Measurements from ENCODE around the gene CCNF.
"Not testable (repeated sequence)": the region's sequence is repeated elsewhere in the genome, so short reads cannot be mapped to it uniquely, and the experiment has no call there.

The CCNF gene

DNA sequence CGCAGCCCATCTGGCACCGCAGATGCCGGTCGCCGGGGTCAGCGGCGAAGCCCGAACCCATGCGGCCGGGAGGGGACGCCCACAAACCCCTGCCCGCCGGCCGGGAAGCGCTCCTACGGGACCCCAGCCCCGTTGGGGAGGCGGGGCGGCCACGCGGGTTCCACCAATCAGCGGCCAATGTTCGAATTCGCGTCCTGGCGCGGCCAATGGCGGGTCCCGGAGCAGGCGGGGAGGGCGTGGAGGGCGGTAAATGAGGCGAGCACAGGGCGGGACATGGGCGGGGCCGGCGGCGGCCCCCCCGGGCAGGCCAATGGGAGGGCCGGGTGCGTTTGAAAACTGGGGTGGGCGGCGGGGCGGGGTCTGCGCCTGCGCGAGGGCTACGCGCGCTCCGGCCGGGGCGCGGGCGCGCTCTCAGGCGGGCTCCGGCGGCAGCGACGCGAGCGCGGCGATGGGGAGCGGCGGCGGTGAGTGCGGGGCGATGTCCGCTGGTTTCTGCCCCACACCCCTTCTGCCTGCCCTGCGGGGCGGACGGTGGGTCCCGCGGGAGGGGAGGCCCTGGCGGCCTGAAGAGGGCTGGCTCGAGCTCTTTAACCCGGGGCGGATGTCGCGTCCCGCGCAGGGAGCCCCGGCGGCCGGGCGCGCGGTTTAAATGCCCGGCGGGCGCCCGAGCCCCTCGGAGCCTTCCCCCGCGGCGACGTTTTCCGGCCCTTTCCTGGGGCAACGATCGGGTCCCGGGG lies at the start of gene CCNF:
TSS of gene CCNF (plus strand) at position 414 of the 737 bp plus-strand sequence. CDS start at position 449, 35 bp downstream.
- DNase-seq: peak; percentile 96

DNA sequence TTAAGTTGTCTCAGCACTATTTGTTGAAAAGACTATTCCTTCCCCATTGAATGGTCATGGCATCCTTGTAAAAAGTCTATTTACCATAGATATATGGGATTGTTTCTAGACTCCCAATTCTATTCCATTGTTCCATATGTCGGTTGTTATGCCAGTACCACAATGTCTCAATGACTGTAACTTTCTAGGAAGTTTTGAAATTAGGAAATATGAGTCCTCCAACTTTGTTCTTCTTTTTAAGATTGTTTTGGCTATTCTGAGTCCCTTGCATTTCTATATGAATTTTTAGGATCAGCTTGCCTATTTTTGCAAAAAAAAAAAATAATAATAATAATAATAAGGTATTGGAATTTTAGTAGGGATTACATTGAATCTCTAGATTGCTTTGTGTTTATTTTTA lies 45.7 kb upstream of the CCNF start:
- no peak for DNase-seq

GRCh38 chr16:2384426-2384825 lies 44.8 kb upstream of the CCNF start:
- DNase-seq: no peak

DNA sequence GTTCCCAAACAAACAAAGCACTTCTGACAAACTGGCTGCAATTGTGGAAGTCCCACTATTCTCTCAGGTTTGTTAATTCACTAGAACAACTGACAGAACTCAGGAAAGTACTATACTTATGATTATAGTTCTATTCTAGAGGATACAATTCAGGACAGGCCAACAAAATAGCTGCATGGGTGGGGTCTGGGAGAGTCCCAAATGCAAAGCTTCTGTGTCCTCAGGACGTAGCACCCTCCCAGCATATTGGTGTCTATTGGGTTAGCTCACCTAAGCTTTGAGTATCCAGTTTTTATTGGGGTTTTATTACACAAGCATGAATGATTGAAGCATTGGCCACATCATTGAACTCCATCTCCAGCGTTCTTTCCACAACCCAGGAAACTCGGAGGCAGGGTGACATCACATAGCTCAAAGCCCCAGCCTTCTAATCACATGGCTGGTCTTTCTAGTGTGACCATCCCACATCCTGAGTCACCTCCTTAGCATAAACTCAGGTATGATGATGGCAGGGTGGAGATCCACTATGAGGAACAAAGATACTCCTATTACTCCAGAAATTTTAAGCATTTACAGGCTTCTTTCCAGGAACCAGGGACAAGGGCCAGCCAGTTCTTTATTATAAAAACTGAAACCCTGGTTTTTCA lies 43.9 kb upstream of the CCNF start:
- DNase-seq: no peak

GRCh38 chr16:2385982-2386381 lies 43.3 kb upstream of the CCNF start:
- not testable (repeated sequence) for DNase-seq

DNA sequence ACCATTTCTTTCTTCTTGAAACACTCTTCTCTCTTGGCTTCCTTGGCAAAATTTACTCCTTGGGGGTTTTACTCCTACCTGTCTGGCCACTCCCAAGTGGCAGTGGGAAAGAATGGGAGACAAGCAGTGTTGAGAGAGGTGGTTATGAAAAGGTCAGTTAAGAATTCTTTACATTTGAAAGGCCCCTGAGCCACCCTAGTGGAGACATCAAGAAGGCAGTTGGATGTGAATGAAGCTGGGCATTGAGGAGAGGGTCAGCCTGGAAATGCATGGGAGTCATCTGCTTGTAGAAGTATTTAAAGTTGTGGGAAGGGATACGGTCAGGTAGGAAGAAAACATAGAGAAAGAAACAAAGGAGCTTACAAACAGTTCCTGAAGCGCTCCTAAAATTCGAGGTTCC lies 42.3 kb upstream of the CCNF start:
- DNase-seq: no peak

GRCh38 chr16:2388139-2388874 lies 40.9 kb upstream of the CCNF start:
- DNase-seq: no peak

DNA sequence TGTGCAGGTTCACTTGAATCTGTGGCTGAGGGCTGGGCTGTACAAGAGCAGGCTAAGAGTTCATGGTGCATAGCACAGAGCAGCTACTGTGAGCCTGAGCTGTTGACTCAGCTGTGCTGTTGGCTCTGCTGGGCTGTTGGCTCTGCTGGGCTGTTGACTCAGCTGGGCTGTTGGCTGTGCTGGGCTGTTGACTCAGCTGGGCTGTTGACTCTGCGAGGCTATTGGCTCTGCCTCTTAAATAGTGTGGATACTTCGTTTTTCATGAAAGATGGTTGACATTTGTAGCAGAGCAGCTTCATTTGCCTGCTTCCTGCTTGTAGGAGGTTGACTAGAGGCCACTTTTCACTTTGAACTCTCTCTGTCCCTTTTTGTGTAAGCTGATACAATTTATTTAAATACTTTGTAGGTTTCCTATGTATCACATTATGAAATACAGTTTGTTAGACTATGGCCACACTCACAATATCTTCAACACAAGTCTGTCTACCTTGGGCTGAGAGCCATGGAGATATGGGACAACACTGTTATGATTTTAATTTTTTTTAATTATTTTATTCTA lies 40.3 kb upstream of the CCNF start:
- DNase-seq: no peak

DNA sequence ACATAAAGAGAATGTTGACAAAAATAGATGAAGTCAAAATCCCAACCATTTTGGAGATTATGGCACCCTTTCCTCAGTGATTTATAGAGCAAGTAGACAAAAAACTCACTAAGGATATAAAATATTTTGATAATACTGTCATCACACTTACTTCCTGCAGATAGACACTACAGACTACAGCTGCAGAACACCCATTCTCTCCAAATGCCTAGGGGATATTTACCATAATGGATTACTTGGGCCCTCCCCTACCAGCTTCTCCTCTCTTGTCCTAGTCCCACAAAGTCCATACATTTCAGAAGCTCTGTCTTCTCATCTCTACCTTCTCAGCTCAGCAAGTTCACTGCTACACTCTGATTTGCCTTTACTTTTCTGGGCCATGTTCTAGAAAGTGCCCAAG lies 37.2 kb upstream of the CCNF start:
- DNase-seq: no peak

DNA sequence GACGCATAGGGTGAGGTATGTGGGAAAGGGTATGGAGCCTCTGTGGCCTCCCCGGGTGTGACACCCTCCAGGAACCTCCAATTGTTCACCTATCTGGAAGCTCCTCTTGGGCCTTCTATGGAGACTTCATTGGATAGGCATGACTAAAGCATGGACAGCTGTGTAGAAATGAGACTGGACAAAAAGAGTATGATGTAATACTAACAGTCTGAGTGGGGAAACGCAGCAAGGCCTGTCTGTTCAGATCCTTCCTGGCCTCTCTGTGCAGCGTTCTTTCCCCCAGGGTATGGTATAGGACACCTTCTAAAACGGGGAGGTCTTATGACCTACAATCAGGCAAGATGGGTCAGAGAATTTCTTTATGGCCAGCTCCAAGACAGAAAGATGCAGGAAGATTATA lies 30.7 kb upstream of the CCNF start:
- DNase-seq: no peak

- DNase-seq: no peak
These were observed 25.1 kb upstream of the CCNF start for GRCh38 chr16:2404099-2404498.

- DNase-seq: no peak
These were observed 14.2 kb upstream of the CCNF start for GRCh38 chr16:2415085-2415484.

DNA sequence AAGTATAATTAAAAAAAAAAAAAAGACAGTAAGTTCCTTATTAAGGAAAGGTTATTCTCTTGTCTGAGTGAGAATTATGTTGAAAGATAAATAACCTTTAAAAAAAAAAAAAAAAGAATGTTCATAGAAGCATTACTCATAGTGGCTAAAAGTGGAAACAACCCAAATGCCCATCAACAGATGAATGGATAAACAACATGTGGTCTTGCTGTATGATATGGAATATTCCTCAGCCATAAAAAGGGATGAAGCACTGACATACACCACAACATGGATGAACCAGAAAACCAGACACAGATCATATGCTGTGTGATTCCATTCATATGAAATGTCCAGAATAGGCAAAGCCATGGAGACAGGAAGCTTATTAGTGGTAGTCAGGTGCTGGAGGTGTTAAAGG lies 9.2 kb upstream of the CCNF start:
- no peak for DNase-seq

GRCh38 chr16:2422123-2422867 lies 7.0 kb upstream of the CCNF start:
- DNase-seq: no peak

DNA sequence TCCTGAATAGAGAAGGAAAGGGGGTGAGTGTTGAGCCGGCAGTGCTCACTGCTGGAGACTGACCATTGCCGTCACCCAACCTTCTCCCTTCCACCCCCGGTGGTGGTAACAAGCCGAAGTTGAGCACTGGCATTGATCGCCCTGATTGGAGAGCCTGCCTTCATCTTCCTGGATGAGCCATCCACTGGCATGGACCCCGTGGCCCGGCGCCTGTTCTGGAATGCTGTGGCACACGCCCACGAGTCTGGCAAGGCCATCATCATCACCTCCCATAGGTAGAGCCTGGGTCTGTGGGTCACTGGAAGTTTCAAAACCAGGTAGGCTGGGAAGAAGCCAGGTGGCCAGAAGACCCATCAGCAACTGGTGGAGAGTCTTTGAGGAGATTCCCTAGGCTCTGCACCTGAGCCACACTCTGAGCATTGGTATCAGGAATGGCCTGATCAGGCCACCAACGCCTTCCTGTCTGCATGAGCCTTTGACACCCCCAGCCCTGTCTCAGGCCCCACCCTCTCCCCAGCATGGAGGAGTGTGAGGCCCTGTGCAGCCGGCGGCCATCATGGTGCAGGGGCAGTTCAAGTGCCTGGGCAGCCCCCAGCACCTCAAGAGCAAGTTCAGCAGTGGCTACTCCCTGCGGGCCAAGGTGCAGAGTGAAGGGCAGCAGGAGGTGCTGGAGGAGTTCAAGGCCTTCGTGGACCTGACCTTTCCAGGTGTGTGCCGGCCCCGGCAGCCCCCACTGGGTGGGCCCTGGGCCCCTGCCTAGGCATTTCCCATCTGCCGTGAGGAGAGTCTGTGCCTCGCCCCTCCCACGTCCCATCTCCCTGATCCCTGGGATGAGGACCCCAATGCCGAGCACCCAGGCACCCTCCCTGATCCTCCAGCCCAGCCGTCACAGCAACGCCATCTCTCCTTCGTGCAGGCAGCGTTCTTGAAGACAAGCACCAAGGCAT lies 4.9 kb upstream of the CCNF start:
- no peak for DNase-seq

DNA sequence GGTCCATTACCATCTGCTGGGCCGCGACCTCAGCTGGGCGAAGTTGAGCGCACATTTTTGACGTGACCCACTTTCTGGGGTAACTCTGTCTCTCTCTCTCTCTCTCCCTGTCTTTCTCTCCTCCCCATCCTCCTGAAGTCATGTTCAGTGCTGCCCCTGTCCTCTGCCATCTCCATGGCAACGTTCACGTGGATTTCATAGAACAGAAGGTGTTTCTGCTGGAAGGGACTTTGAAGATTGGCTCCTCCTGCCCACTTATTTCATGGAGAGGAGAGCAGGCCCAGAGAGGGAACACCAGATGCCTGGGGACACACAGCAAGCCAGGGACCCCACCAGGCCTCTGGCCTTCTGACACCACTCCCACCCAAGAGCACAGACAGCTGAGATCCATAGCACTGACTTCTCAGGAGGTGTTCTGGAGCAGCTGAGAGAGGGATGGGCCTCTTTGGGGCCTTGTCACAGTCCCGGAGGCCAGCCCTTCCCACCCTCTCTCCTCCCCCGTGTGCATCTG lies 4.2 kb upstream of the CCNF start:
- DNase-seq: no peak

DNA sequence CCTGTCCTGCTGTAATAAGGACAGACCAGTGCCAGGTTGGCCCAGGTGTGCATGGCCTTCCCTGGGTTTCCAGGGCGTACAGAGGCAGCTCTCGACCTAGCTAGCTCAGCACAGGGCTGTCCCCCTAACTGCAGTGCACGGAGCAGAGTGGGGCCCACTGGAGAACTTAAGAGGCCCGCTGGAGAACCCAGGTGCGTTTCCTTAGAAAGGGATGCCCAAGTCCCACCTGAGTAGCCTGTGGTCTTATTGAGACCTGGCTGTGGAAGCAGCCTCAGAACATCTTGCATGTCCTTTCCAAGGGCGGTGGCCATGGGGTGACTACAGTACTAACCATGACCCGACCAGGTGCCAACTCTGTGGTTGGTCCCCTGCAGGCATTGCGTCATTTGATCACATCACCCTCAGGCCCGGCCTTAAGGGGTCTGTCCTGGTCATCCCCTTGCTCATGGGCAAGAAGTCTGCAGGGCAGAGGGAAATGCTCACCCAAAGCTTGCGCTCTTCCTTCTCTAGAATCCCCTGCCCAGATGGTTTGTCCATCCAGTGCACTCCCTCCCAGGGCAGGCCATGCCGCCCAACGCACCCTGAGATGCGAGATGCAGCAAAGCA lies 3.3 kb upstream of the CCNF start:
- DNase-seq: no peak

DNA sequence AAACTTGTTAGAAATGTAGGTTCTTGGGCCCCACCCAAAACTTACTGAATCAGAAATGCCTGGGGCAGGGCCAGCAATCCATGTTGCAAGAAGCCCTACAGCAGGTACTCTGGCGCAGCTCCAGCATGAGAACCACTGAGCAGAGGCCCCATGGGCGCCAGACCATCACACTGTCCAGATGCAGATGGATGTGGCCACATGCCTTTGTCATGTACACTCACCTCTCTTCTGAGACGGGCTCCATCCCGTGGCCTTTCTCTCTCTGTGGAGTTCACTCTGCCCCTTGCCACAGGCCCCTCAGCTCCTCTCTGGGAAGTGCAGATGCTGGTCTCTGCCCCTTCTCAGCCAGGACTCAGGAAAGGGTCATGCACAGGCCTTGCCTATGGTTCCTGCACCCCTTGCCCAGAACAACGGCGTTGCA lies 2.3 kb upstream of the CCNF start:
- no peak for DNase-seq

GRCh38 chr16:2427526-2427925 lies 1.7 kb upstream of the CCNF start:
- DNase-seq: no peak

DNA sequence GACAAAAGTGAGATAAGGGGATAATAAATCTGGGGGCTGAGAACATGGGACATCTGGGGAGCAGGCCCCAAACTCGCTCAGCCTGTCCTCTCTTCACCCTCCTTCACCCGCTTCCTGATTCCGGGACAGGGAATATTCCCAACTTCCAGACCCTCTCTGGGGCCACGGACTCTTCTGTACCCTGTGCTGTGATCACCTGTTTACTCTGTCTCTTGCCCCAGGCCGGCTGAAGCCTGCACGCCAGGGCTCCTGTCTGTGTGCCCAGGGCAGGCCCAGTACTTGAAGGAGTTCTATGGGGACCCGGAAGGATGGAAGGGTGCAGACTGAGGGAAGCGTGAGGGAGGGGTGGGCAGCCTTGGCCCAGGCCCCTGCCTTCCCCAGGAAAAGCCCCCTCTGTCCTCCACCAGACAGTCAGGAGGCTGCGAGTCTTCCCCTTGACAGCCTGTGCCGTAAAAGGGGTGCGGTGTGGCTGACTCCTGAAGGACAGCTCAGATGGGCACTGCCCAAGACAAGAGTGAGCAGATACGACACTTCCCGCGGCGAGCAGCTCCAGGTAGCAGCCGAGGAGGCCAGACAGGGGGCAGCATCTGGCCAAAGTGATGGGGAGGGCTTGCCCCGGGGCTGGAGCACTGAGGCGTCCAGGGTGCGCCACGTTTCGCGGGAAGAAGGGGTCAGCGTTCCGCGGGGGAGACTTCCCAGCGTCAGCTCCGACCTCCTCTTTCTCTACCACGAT lies 1.0 kb upstream of the CCNF start:
- DNase-seq: peak; percentile 50

GRCh38 chr16:2428784-2429033 lies 538 bp upstream of the CCNF start:
- no peak for DNase-seq

All from hematopoietic multipotent progenitor cell treated with erythropoietin and hydrocortisone succinate and interleukin-3 and kit ligand, for 6 days (in vitro differentiated cells).